ENCODE data around the gene PHGDH.

Gene PHGDH

GRCh38 chr1:119778359-119778758, 66.6 kb downstream of the PHGDH start:
- H3K27me3 ChIP-seq (ENCODE audit: insufficient read depth, poor library complexity, severe bottlenecking) = no peaks in the 10 kb centered on the region
- H3K27ac ChIP-seq (replicated peaks) = no peak overlapping the region
- DNase-seq (ENCODE audit: low read depth in 1 of 2, low spot score in 1 of 2) = no peak
- TF ChIP-seq, protein P1, sequence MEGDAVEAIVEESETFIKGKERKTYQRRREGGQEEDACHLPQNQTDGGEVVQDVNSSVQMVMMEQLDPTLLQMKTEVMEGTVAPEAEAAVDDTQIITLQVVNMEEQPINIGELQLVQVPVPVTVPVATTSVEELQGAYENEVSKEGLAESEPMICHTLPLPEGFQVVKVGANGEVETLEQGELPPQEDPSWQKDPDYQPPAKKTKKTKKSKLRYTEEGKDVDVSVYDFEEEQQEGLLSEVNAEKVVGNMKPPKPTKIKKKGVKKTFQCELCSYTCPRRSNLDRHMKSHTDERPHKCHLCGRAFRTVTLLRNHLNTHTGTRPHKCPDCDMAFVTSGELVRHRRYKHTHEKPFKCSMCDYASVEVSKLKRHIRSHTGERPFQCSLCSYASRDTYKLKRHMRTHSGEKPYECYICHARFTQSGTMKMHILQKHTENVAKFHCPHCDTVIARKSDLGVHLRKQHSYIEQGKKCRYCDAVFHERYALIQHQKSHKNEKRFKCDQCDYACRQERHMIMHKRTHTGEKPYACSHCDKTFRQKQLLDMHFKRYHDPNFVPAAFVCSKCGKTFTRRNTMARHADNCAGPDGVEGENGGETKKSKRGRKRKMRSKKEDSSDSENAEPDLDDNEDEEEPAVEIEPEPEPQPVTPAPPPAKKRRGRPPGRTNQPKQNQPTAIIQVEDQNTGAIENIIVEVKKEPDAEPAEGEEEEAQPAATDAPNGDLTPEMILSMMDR (IDR thresholded peaks at IDR 0.05; ENCODE audit: insufficient read depth, low read length) = no peak
- no peak for TF ChIP-seq GABPA (IDR thresholded peaks at IDR 0.05; ENCODE audit: low read depth)
- no peak for TF ChIP-seq SPI1 (IDR thresholded peaks at IDR 0.05; ENCODE audit: borderline replicate concordance, low read depth)
- no peak for TF ChIP-seq POLR2AphosphoS5 (IDR thresholded peaks at IDR 0.05; ENCODE audit: low read depth)
- TF ChIP-seq REST (IDR thresholded peaks at IDR 0.05; ENCODE audit: insufficient replicate concordance, low read depth) = no peak
- no peak overlapping the region for H3K4me3 ChIP-seq (replicated peaks; ENCODE audit: insufficient read depth, low read length)

GRCh38 chr1:119778886-119779560, 67.3 kb downstream of the PHGDH start:
- no peaks in the 10 kb centered on the region for H3K27me3 ChIP-seq (ENCODE audit: insufficient read depth, poor library complexity, severe bottlenecking)
- DNase-seq (ENCODE audit: low read depth in 1 of 2, low spot score in 1 of 2) = no peak
- TF ChIP-seq GABPA (IDR thresholded peaks at IDR 0.05; ENCODE audit: low read depth) = no peak
- no peak for TF ChIP-seq POLR2AphosphoS5 (IDR thresholded peaks at IDR 0.05; ENCODE audit: low read depth)
- TF ChIP-seq SPI1 (IDR thresholded peaks at IDR 0.05; ENCODE audit: borderline replicate concordance, low read depth) = no peak
- TF ChIP-seq REST (IDR thresholded peaks at IDR 0.05; ENCODE audit: insufficient replicate concordance, low read depth) = no peak
- TF ChIP-seq, protein P1 (IDR thresholded peaks at IDR 0.05; ENCODE audit: insufficient read depth, low read length) = no peak
- no peak overlapping the region for H3K27ac ChIP-seq (replicated peaks)
- no peak overlapping the region for H3K4me3 ChIP-seq (replicated peaks; ENCODE audit: insufficient read depth, low read length)

DNA sequence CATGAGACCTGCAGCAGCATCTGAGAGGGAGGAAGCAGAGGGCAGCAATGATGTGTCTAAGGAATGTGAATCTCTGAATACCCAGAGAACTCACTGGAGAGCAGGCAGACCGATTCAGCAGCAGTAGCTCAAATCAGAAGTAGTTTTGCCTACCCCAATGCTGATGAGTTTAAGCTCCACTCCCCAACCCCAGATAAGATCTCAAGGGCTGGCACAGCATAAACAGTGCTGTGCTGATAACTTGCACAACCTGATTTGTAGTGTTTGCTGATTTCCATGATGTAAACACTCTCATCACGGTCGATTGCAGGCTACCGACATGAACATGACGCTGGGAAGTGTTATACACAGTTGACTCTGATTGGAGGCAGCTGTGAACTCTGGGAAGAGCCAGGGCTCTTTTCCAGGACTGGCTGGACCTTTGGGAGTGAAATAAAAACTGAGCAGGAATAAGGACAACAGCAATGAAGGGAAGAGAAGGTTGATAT, 68.2 kb downstream of the PHGDH start:
- no peak for DNase-seq (ENCODE audit: low read depth in 1 of 2, low spot score in 1 of 2)
- H3K4me3 ChIP-seq (replicated peaks; ENCODE audit: insufficient read depth, low read length) = no peak overlapping the region
- no peaks in the 10 kb centered on the region for H3K27me3 ChIP-seq (ENCODE audit: insufficient read depth, poor library complexity, severe bottlenecking)
- H3K27ac ChIP-seq (replicated peaks) = no peak overlapping the region
- TF ChIP-seq SPI1 (IDR thresholded peaks at IDR 0.05; ENCODE audit: borderline replicate concordance, low read depth) (no peak), REST (IDR thresholded peaks at IDR 0.05; ENCODE audit: insufficient replicate concordance, low read depth) (no peak), GABPA (IDR thresholded peaks at IDR 0.05; ENCODE audit: low read depth) (no peak), POLR2AphosphoS5 (IDR thresholded peaks at IDR 0.05; ENCODE audit: low read depth) (no peak)
- TF ChIP-seq, protein P1 (IDR thresholded peaks at IDR 0.05; ENCODE audit: insufficient read depth, low read length) = no peak

Measured in HL-60 (cell line).